HG03175 (cell line): Measurements from ENCODE around the gene RASGRF2.

Experiments
- ATAC-seq: cut with Tn5 transposase; IDR thresholded peaks from one replicate; pipeline ENCODE4 v1.9.1; 2021; ENCODE audit warnings: mild to moderate bottlenecking, moderate library complexity; ENCODE audit not compliant: unreplicated experiment

The RASGRF2 gene

GRCh38 chr5:81166430-81166829 lies 206.3 kb downstream of the RASGRF2 start:
- ATAC-seq: no peak

- no peak for ATAC-seq
Measured at GRCh38 chr5:81167078-81167477, 206.9 kb downstream of the RASGRF2 start.

DNA sequence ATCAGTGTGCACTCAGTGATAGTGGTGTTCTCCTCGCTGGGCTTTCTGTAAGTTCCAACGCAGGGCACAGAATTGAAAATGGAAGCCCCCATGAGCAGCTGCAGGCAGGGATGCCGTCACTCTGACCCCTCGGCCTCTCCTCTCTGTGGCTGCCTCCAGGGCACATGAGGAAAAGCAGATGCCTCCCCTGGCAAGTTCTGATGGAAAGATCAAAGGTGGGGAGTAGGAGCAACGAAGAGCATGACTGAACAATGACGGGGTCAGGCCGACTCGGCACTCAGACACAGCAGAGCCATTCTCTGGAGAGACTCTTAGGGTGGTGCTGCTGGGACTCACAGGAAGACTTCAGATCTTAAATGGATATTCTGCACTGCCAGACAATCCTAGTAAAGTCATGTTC lies 207.4 kb downstream of the RASGRF2 start:
- ATAC-seq: no peak

DNA sequence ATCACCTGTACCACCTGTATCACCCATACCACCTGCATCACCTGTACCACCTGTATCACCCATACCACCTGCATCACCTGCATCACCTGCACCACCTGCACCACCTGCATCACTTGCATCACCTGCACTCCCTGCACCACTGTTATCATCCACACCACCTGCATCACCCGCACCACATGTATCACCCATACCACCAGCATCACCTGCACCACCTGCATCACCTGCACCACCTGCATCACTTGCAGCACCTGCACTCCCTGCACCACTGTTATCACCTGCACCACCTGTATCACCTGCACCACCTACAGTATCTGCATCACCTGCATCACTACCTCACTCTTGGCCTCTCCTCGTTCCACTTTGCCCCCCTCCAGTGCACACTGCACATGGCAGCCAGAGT lies 209.8 kb downstream of the RASGRF2 start:
- no peak for ATAC-seq

DNA sequence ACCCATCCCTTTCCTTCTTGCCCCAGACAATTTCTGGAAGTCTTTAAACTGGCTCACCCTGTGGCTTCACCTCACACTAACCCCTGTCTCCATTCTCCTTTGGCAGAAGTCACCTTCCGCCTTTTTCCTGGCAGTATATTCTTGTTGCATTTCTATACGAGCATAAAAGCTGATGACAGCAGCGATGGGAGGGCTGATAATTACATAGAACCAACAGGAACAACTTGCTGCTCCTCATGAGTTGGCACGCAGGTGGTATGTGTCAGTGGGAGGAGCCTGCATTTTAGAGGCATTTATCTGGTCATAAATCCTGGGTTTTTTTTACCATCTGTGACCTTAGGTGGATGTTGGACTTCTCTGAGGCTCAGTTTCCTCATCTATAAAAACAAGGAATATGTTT lies 211.6 kb downstream of the RASGRF2 start:
- no peak for ATAC-seq

- no peak for ATAC-seq
Measured at GRCh38 chr5:81172710-81173109, 212.5 kb downstream of the RASGRF2 start.

GRCh38 chr5:81177061-81177460 lies 216.9 kb downstream of the RASGRF2 start:
- ATAC-seq: no peak

GRCh38 chr5:81179959-81180358 lies 219.8 kb downstream of the RASGRF2 start:
- ATAC-seq: no peak

DNA sequence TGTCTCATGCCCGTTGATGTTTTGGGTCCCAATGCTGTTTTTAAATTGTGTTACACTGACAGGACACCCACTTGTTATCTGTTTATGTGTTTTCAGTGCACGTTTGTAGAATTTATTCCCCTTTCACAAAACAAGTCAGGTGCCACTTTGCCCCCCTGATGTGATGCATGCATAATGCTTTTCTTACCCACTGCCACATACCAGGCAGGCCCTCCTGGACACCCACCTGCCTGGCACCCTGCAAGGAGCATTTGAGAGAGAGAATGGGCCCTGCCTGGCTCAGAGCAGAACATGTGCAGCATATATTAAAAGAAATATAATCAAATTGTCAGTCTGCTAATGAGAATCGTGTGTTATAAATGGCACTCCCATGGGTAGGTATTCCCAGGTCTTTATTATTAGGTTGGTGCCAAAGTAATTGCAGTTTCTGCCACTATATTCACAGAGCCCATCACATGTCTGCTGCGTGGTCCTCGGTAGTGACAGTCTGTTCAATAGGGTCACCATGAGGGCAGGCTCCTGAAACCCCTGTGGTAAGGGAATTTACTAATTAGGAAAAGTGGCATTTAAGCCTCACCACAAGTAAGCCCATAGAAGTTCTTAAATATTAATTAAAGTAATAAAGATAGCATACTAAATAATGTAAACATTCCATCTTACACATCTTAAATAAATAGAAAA lies 220.8 kb downstream of the RASGRF2 start:
- no peak for ATAC-seq

- ATAC-seq: no peak
Measured at GRCh38 chr5:81181576-81182316, 221.6 kb downstream of the RASGRF2 start.

DNA sequence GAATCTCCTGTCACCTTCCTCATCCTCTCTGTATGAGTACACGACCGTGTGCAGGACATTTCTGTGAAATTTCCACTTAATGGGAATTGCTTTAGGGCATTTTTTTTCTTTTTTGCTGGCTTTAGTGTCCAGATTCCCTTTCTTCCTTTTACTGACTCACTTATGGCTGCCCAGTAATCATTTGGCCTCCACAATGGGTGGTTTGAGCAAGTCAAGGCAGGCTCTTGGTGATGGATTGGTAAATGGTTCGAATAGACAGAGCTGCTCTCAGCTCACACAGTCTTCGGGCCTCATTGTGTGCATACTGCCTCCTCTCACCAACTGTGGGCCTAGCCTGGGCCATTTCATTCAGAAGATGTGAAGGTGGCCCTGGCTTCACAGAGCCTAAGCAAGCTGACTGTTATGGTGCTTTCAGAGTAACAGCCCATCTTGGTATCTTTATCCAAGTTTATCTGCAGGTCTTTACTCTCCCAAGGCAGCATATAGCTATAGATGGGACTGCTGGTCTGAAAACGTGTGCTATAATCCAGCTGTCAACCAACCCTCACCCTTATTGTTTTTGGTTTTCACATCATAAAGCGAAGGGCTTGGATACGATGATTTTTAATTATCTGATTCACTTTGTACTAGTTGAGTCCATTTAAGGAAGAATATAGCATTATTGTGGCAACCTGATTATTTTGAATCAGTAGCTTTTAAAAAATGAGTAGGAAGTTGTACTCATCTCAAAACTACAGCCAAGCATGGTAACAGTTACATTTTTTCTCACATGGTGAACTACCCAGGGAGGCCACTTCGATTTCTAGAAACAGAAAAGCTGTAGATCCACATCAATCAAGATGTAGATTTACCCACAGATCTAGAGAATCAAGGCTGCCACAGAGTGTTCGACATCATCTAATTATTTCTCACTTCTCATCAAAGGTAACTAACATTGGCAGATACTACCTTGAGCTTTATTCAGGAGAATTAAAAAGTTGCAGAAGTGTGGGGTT lies 222.5 kb downstream of the RASGRF2 start:
- ATAC-seq: no peak

- no peak for ATAC-seq
Measured at GRCh38 chr5:81183811-81184748, 223.9 kb downstream of the RASGRF2 start.

- no peak for ATAC-seq
Measured at GRCh38 chr5:81184749-81185110, 224.6 kb downstream of the RASGRF2 start.

GRCh38 chr5:81187885-81188284 lies 227.7 kb downstream of the RASGRF2 start:
- no peak for ATAC-seq

DNA sequence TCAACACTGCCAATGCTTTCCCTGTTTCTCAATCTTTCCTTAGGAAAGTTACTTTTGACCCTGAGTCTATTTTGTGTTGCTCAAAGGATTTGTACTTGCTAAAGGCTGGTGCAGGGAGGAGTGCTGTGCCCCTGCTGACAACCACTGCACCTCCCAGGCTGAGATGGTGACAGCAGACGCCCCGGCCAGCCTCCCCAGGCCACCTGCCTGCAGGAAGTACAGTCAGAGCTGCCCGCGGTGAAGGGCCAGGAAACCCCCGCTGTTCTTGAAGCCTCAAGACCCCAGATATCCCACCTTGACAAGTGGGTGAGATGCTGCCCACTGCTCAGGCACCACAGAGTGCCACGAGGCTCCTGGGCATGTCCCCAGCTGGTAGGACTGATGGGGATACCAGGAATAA lies 228.8 kb downstream of the RASGRF2 start:
- no peak for ATAC-seq

DNA sequence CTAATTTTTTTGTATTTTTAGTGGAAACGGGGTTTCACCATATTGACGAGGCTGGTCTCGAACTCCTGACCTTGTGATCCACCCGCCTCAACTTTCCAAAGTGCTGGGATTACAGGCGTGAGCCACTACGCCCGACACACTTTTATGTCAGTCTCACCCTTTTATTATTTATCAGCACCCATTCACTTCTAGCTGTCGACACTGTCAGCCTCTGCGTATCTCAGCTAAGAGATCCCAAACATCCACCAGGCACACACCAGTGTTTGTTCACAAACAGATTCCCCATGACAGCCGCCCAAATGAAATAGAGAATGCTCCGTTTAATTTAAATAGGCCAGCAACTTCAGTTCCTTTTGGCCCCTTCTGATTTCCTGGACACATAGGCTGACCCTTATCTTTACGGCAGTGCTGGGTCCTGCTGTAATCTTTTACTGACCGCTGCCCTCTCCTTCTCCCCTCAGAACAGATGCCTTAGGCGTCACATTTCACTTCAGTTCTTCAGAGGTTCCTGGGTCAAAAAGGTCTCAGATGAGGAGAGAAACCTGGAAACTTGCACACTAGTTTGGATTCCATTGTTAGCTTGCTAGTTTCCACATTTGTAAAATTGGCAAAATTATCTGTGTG lies 229.8 kb downstream of the RASGRF2 start:
- no peak for ATAC-seq

- no peak for ATAC-seq
Measured at GRCh38 chr5:81191726-81192372, 231.7 kb downstream of the RASGRF2 start.

DNA sequence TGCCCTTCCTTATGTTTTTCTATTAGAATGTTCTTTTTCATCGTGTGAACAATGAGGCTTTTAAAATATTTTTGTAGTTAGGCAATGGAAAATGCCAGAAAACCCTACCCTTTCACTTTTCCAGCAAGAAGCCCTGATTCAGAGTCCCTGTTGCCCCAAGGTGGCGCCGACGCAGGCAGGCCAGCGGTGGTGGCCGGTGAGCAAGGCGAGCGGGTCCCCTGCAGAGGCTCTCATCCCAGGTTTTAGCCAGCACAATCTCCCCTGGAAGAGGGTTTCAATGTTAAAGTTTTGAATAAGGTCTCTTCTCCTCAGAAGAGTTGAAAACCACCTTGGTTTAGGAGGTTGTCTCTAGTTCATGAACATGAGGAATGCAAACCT lies 232.2 kb downstream of the RASGRF2 start:
- no peak for ATAC-seq

DNA sequence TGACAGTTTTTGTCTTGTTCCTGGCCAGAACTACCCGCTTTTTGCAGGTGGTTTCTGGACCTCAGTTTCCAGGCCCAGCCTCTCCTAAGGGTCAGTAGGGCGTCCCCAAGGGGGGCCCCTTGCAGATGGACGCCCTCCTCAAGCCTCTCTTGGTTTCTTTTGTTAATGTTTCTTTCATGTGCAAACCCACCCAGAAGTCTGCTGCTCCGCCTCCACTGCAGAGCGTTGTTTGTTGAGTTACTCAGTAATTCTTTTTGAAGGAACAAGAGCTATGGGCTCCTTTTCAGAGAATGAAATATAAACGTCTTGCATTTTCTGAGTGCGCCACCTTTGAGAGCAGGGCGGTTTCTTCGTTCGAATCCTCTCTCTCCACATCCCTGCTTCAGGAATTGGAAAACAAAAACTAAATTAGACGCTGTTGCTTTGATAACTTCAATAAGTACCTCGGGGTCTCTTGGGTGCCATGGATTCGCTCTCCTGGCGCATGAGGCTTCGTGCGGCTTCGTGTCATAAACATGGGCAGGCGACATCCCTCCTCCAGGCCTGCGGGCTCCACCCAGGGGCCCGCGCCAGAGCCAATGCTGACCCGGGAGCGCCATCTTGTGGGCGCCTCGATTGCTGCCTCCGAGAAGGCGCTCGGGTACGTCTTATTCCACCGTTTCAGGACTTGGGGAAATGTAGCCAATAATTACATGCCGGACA lies 234.6 kb downstream of the RASGRF2 start:
- peak; percentile 88 for ATAC-seq
